Coronary artery (tissue), 2 donors: ENCODE data around the gene POU3F1.
A peak's percentile ranks its signal among the peaks of the same experiment; 100 is the strongest.

Experiments
- DNase-seq: peaks from one replicate; pipeline ENCODE4 v3.0.0-alpha.2; 2017; ENCODE audit warnings: low spot score
- H3K27ac ChIP-seq, 2 donors: fragments of 200-600 bp; sonication (generic); one replicate each; pipeline ENCODE4 v1.5.1; 2016 to 2019
- H3K4me3 ChIP-seq: fragments of 200-600 bp; sonication (generic); 2 replicates; pipeline ENCODE4 v1.5.1; 2016; ENCODE audit warnings: mild to moderate bottlenecking, moderate library complexity
- CTCF ChIP-seq: fragments of 200-600 bp; sonication (generic); IDR thresholded peaks from one replicate; pipeline ENCODE4 v1.5.1; 2019; ENCODE audit warnings: antibody characterized with exemption

Gene POU3F1

GRCh38 chr1:38031513-38031866 is 15.1 kb downstream of the POU3F1 start:
- Histone ChIP-seq H3K27ac (no peak overlapping the region), H3K4me3 (no peak overlapping the region)
- no peak for TF ChIP-seq CTCF

GRCh38 chr1:38030596-38031512 is 15.7 kb downstream of the POU3F1 start:
- Histone ChIP-seq H3K27ac (no peak overlapping the region), H3K4me3 (no peak overlapping the region)
- no peak for DNase-seq
- TF ChIP-seq CTCF = no peak

More at GRCh38 chr1:38031513-38031866, 15.1 kb downstream of the POU3F1 start:
- DNase-seq = no peak

GRCh38 chr1:38029685-38030511 is 16.7 kb downstream of the POU3F1 start:
- no peak for DNase-seq
- H3K27ac ChIP-seq = peak overlapping the region in 1 of 2 donors; percentile 4
- no peak overlapping the region for H3K4me3 ChIP-seq

GRCh38 chr1:38029081-38029681 is 17.4 kb downstream of the POU3F1 start:
- no peak for DNase-seq
- no peak for TF ChIP-seq CTCF
- H3K4me3 ChIP-seq = no peak overlapping the region
- no peak overlapping the region for H3K27ac ChIP-seq

More at GRCh38 chr1:38029685-38030511, 16.7 kb downstream of the POU3F1 start:
- TF ChIP-seq CTCF = no peak

GRCh38 chr1:38028671-38029070 is 17.9 kb downstream of the POU3F1 start:
- no peak overlapping the region for H3K27ac ChIP-seq
- no peak for TF ChIP-seq CTCF
- no peak overlapping the region for H3K4me3 ChIP-seq
- no peak for DNase-seq

- DNase-seq = no peak
- no peak for TF ChIP-seq CTCF
- Histone ChIP-seq H3K27ac (no peak overlapping the region), H3K4me3 (no peak overlapping the region)
These were observed 18.4 kb downstream of the POU3F1 start for GRCh38 chr1:38028105-38028591.
